Liver (tissue), 9 donors: ENCODE measurements around the gene SAE1. TPM values are rescaled to one million over a fixed set of nuclear protein-coding genes. Genes with fewer than 3 reads are reported as not detected.

Source experiments
- DNase-seq: peaks from one replicate; pipeline ENCODE4 v3.0.0-alpha.2; 2017; ENCODE audit warnings: low spot score
- H3K27ac ChIP-seq, 2 donors: one replicate each; pipeline ENCODE4 v1.7.0; 2013; ENCODE audit warnings: inconsistent platforms in 2 of 2, low read length in 2 of 2, control low read depth in 1 of 2, low read depth in 1 of 2, mild to moderate bottlenecking in 1 of 2
- H3K27me3 ChIP-seq, 4 donors: one replicate each; pipeline versions ENCODE4 v1.6.1 to v1.7.0; 2013; ENCODE audit warnings: low read length in 3 of 4, inconsistent platforms in 1 of 4, mild to moderate bottlenecking in 1 of 4, moderate library complexity in 1 of 4; ENCODE audit not compliant: control insufficient read depth in 4 of 4, insufficient read depth in 4 of 4
- H3K36me3 ChIP-seq, 4 donors: one replicate each; pipeline versions ENCODE4 v1.6.1 to v1.7.0; 2013; ENCODE audit warnings: low read length in 3 of 4, mild to moderate bottlenecking in 3 of 4, low read depth in 1 of 4, moderate library complexity in 1 of 4; ENCODE audit not compliant: control insufficient read depth in 4 of 4, insufficient read depth in 3 of 4
- H3K4me1 ChIP-seq, 4 donors: one replicate each; pipeline versions ENCODE4 v1.6.1 to v1.7.0; 2013; ENCODE audit warnings: low read length in 3 of 4, mild to moderate bottlenecking in 3 of 4, moderate library complexity in 1 of 4; ENCODE audit not compliant: control insufficient read depth in 4 of 4, insufficient read depth in 4 of 4
- H3K4me3 ChIP-seq, 3 donors: one replicate each; pipeline versions ENCODE4 v1.6.1 to v1.7.0; 2013; ENCODE audit warnings: low read length in 3 of 3, control low read depth in 1 of 3, low read depth in 1 of 3, mild to moderate bottlenecking in 1 of 3
- H3K9ac ChIP-seq, 2 donors: one replicate each; pipeline ENCODE4 v1.7.0; 2013; ENCODE audit warnings: low read length in 2 of 2, mild to moderate bottlenecking in 2 of 2, moderate library complexity in 2 of 2, control low read depth in 1 of 2, low read depth in 1 of 2
- H3K9me3 ChIP-seq, 4 donors: one replicate each; pipeline versions ENCODE4 v1.6.1 to v1.7.0; 2013; ENCODE audit warnings: low read length in 3 of 4; ENCODE audit not compliant: control insufficient read depth in 4 of 4
- EGR1 ChIP-seq, 2 donors: IDR thresholded peaks; 2 replicates each; pipeline ENCODE4 v1.6.1; 2016 to 2018; ENCODE audit warnings: antibody characterized with exemption in 2 of 2, low read depth in 2 of 2
- FOXA1 ChIP-seq: IDR thresholded peaks from 2 replicates; pipeline ENCODE4 v1.6.1; 2016; ENCODE audit warnings: antibody characterized with exemption
- FOXA2 ChIP-seq: IDR thresholded peaks from 2 replicates; pipeline ENCODE4 v1.6.1; 2016; ENCODE audit warnings: antibody characterized with exemption
- GABPA ChIP-seq, 2 donors: IDR thresholded peaks in 1 of 2; conservative IDR thresholded peaks in 1 of 2; 2 replicates each; pipeline ENCODE4 v1.6.1; 2016; ENCODE audit warnings: antibody characterized with exemption in 2 of 2, mild to moderate bottlenecking in 1 of 2, moderate library complexity in 1 of 2
- HNF4A ChIP-seq, 2 donors: conservative IDR thresholded peaks; 2 replicates each; pipeline ENCODE4 v1.6.1; 2016; ENCODE audit warnings: antibody characterized with exemption in 2 of 2, mild to moderate bottlenecking in 2 of 2
- HNF4G ChIP-seq: IDR thresholded peaks from 2 replicates; pipeline ENCODE4 v1.6.1; 2016; ENCODE audit warnings: antibody characterized with exemption
- JUND ChIP-seq, 2 donors: IDR thresholded peaks; 2 replicates each; pipeline ENCODE4 v1.6.1; 2016; ENCODE audit warnings: antibody characterized with exemption in 2 of 2
- NR2F2 ChIP-seq: IDR thresholded peaks from 2 replicates; pipeline ENCODE4 v1.6.1; 2016; ENCODE audit warnings: antibody characterized with exemption
- RAD21 ChIP-seq, 2 donors: IDR thresholded peaks; 2 replicates each; pipeline ENCODE4 v1.6.1; 2016; ENCODE audit warnings: antibody characterized with exemption in 2 of 2, mild to moderate bottlenecking in 2 of 2
- RXRA ChIP-seq, 2 donors: IDR thresholded peaks; 2 replicates each; pipeline ENCODE4 v1.6.1; 2017 to 2018; ENCODE audit warnings: antibody characterized with exemption in 2 of 2, mild to moderate bottlenecking in 1 of 2
- SP1 ChIP-seq: IDR thresholded peaks from 2 replicates; pipeline ENCODE4 v1.6.1; 2018; ENCODE audit warnings: antibody characterized with exemption, mild to moderate bottlenecking
- TAF1 ChIP-seq: conservative IDR thresholded peaks from 2 replicates; pipeline ENCODE4 v1.6.1; 2016; ENCODE audit warnings: antibody characterized with exemption, mild to moderate bottlenecking
- YY1 ChIP-seq: IDR thresholded peaks from 2 replicates; pipeline ENCODE4 v1.6.1; 2016; ENCODE audit warnings: antibody characterized with exemption, mild to moderate bottlenecking
- WGBS: extraction: QIAGEN DNeasy Blood & Tissue Kit; methylation state at CpG from one replicate; pipeline ENCODE4 v1.1.7; 2013; 5-methylcytosine and 5-hydroxymethylcytosine counted together
- polyA plus RNA-seq, 2 donors: library from polyadenylated mRNA; stranded (reverse) in 1 of 2; unstranded in 1 of 2; fragments of 200-250 nt in 1 of 2; fragments of >200 nt in 1 of 2; fragmentation: Nextera tagmentation in 1 of 2; extraction: Ambion mirVana in 1 of 2; gene quantifications; one replicate each; pipeline versions ENCODE4 v1.2.1 to v1.2.3, GENCODE V29; 2013 to 2015
- total RNA-seq, 2 donors: library from RNA; depleted of rRNA; stranded (reverse); fragments of >200 nt; gene quantifications; one replicate each; pipeline ENCODE4 v1.2.3, GENCODE V29; 2014
- TF ChIP-seq, protein P1 (sequence below): IDR thresholded peaks from 2 replicates; pipeline ENCODE4 v1.6.1; 2016; ENCODE audit warnings: antibody characterized with exemption
- TF ChIP-seq, protein P2 (sequence below): fragments of 150-350 bp; IDR thresholded peaks from 2 replicates; pipeline ENCODE4 v1.5.1; 2017; ENCODE audit warnings: improper control_type of control experiment, low read depth, low read length; ENCODE audit not compliant: missing input control
- TF ChIP-seq, protein P3 (sequence below): IDR thresholded peaks from 2 replicates; pipeline ENCODE4 v1.6.1; 2016; ENCODE audit warnings: antibody characterized with exemption, mild to moderate bottlenecking
- TF ChIP-seq, protein P4 (sequence below): IDR thresholded peaks from 2 replicates; pipeline ENCODE4 v1.6.1; 2016; ENCODE audit warnings: antibody characterized with exemption
- TF ChIP-seq, protein P5 (sequence below): IDR thresholded peaks from 2 replicates; pipeline ENCODE4 v1.6.1; 2016; ENCODE audit warnings: antibody characterized with exemption
- donor health status: healthy.
- donor health status: healthy.
- donor health status: healthy.
- donor health status: healthy.
- donor health status: healthy.

The SAE1 gene
- total and polyA plus RNA-seq, 4 donors = 19.0 to 31.8 (median 27.0) TPM

DNA sequence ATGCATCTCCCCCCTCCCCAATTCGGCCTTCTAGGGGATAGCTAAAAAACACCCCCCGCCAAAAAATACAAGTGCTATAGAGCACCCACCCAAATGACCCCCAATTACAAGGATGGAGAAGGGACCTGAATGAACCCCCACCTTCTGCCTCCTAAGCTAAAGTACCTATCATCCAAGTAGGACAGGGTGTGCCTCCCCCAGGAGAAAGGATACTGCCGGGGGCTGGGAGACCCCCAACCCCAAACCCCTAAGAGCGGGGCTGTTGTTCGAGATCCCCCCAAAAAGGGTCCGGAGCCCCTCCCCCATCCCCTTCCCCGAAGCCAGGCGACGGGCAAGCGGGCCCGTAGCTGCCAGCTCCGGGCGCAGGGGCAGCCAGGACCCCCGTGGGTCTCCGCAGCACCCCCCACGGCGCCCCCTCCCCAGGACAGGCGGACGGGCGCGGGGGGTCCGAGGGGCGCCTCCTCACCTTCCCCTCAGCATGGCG lies 18.9 kb upstream of the SAE1 start:
- Histone ChIP-seq H3K4me3 (peak overlapping the region; percentile 80 to 97 (median 87)), H3K27ac (peak overlapping the region; percentile 99), H3K36me3 (peaks cover 0 to 4% (median 2%) of the 10 kb centered on the region in 4 donors), H3K9ac (peak overlapping the region; percentile 84 to 98), H3K27me3 (no peaks in the 10 kb centered on the region), H3K4me1 (peaks cover 2 to 34% (median 16%) of the 10 kb centered on the region in 4 donors), H3K9me3 (no peaks in the 10 kb centered on the region)
- TF ChIP-seq, protein P1, sequence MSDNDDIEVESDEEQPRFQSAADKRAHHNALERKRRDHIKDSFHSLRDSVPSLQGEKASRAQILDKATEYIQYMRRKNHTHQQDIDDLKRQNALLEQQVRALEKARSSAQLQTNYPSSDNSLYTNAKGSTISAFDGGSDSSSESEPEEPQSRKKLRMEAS = no peak
- TF ChIP-seq SP1 (no peak), RAD21 (IDR thresholded peaks at IDR 0.05) (no peak), YY1 (no peak)
- TF ChIP-seq, protein P2, sequence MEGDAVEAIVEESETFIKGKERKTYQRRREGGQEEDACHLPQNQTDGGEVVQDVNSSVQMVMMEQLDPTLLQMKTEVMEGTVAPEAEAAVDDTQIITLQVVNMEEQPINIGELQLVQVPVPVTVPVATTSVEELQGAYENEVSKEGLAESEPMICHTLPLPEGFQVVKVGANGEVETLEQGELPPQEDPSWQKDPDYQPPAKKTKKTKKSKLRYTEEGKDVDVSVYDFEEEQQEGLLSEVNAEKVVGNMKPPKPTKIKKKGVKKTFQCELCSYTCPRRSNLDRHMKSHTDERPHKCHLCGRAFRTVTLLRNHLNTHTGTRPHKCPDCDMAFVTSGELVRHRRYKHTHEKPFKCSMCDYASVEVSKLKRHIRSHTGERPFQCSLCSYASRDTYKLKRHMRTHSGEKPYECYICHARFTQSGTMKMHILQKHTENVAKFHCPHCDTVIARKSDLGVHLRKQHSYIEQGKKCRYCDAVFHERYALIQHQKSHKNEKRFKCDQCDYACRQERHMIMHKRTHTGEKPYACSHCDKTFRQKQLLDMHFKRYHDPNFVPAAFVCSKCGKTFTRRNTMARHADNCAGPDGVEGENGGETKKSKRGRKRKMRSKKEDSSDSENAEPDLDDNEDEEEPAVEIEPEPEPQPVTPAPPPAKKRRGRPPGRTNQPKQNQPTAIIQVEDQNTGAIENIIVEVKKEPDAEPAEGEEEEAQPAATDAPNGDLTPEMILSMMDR = no peak
- WGBS = 1% methylated on average over 24 of the region's 24 CpGs
- no peak for DNase-seq

DNA sequence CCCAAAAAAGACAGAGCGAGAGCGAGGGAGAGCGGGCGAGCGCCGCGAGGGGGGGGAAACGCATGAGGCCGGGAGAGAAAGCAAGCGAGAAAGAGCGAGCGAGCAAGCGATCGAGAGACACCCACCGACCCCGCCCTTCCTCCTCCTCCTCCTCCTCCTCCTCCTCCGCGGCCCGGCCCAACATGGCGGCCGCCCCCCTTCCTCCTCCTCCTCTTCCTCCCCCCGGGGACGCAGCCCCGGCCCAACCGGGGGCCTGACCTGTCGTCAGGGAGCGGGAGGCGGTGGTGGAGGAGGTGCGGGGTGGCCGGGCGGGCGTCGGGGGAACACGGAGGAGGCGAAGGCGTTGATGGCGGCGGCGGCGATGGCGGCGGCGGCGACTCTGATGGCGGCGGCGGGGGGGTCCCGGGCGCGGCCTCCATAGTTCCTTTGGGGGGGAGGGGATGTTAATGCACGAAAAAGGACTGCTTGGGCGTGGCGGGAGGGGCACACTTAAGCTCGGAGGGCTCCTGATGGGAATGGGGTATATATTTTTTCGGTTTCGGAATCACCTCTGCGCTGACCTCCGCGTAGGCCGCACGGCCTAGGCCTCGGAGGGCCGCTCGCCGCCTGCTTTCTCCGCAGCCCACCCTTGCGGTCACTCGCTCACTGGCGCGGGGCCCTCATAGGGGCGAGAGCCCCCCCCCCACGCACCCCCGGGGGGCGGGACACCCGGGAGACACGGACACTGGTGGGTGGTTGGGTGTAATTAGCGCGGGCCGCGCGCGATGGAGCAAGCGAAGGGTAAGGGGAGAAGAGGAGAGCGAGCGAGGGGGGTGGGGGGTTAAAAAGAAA lies 18.3 kb upstream of the SAE1 start:
- peak; percentile 86 for DNase-seq
- under 1% methylated on average over 85 of the region's 85 CpGs for WGBS
- no peak for TF ChIP-seq RXRA (IDR thresholded peaks at IDR 0.05)
- TF ChIP-seq, protein P1 = no peak
- no peak for TF ChIP-seq EGR1 (IDR thresholded peaks at IDR 0.05; ENCODE audit: low read depth in 2 of 2)
- TF ChIP-seq SP1 = no peak
- peak; percentile 91 for TF ChIP-seq YY1
- no peak for TF ChIP-seq NR2F2
- TF ChIP-seq, protein P3, sequence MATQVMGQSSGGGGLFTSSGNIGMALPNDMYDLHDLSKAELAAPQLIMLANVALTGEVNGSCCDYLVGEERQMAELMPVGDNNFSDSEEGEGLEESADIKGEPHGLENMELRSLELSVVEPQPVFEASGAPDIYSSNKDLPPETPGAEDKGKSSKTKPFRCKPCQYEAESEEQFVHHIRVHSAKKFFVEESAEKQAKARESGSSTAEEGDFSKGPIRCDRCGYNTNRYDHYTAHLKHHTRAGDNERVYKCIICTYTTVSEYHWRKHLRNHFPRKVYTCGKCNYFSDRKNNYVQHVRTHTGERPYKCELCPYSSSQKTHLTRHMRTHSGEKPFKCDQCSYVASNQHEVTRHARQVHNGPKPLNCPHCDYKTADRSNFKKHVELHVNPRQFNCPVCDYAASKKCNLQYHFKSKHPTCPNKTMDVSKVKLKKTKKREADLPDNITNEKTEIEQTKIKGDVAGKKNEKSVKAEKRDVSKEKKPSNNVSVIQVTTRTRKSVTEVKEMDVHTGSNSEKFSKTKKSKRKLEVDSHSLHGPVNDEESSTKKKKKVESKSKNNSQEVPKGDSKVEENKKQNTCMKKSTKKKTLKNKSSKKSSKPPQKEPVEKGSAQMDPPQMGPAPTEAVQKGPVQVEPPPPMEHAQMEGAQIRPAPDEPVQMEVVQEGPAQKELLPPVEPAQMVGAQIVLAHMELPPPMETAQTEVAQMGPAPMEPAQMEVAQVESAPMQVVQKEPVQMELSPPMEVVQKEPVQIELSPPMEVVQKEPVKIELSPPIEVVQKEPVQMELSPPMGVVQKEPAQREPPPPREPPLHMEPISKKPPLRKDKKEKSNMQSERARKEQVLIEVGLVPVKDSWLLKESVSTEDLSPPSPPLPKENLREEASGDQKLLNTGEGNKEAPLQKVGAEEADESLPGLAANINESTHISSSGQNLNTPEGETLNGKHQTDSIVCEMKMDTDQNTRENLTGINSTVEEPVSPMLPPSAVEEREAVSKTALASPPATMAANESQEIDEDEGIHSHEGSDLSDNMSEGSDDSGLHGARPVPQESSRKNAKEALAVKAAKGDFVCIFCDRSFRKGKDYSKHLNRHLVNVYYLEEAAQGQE = peak; percentile 42
- peak in 1 of 2 donors; percentile 19 for TF ChIP-seq RAD21 (IDR thresholded peaks at IDR 0.05)
- TF ChIP-seq HNF4G = no peak
- TF ChIP-seq, protein P2 = no peak
- TF ChIP-seq FOXA2 = no peak
- no peak for TF ChIP-seq JUND (IDR thresholded peaks at IDR 0.05)
- no peak for TF ChIP-seq FOXA1
- TF ChIP-seq TAF1 = no peak
- TF ChIP-seq, protein P4, sequence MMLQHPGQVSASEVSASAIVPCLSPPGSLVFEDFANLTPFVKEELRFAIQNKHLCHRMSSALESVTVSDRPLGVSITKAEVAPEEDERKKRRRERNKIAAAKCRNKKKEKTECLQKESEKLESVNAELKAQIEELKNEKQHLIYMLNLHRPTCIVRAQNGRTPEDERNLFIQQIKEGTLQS = no peak
- TF ChIP-seq HNF4A (conservative IDR thresholded peaks at IDR 0.05) = no peak
- TF ChIP-seq, protein P5, sequence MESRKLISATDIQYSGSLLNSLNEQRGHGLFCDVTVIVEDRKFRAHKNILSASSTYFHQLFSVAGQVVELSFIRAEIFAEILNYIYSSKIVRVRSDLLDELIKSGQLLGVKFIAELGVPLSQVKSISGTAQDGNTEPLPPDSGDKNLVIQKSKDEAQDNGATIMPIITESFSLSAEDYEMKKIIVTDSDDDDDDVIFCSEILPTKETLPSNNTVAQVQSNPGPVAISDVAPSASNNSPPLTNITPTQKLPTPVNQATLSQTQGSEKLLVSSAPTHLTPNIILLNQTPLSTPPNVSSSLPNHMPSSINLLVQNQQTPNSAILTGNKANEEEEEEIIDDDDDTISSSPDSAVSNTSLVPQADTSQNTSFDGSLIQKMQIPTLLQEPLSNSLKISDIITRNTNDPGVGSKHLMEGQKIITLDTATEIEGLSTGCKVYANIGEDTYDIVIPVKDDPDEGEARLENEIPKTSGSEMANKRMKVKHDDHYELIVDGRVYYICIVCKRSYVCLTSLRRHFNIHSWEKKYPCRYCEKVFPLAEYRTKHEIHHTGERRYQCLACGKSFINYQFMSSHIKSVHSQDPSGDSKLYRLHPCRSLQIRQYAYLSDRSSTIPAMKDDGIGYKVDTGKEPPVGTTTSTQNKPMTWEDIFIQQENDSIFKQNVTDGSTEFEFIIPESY = no peak
- TF ChIP-seq GABPA (IDR thresholded peaks at IDR 0.05 in 1 of 2, conservative IDR thresholded peaks at IDR 0.05 in 1 of 2) = no peak
- Histone ChIP-seq H3K4me1 (peaks cover 0 to 28% (median 13%) of the 10 kb centered on the region in 4 donors), H3K9me3 (no peaks in the 10 kb centered on the region), H3K27me3 (no peaks in the 10 kb centered on the region), H3K36me3 (peaks cover 0 to 4% (median 2%) of the 10 kb centered on the region in 4 donors), H3K4me3 (peak overlapping the region; percentile 80 to 97 (median 87)), H3K9ac (peak overlapping the region; percentile 94 to 98), H3K27ac (peak overlapping the region; percentile 99)
